Gastrocnemius medialis (tissue), 4 donors: ENCODE data around the gene BIK. TPM values are rescaled to one million over a fixed set of nuclear protein-coding genes. Genes with fewer than 3 reads are reported as not detected.

ENCODE experiments used
- ATAC-seq, 2 donors: fragments of 150-250 bp; one replicate each; pipeline ENCODE4 v1.9.1; 2016
- DNase-seq, 2 donors: peaks; one replicate each; pipeline ENCODE4 v3.0.0-alpha.2; 2019
- H3K27ac ChIP-seq, 4 donors: fragments of 200-600 bp; sonication (generic); 1 replicate in 1 of 4; 2 replicates in 3 of 4; pipeline ENCODE4 v1.5.1; 2016 to 2018; ENCODE audit warnings: mild to moderate bottlenecking in 2 of 4, moderate library complexity in 1 of 4
- H3K27me3 ChIP-seq, 3 donors: fragments of 200-600 bp; sonication (generic) in 2 of 3; 1 replicate in 1 of 3; 2 replicates in 2 of 3; pipeline versions ENCODE4 v1.5.1 to v1.6.0; 2016 to 2019; ENCODE audit warnings: mild to moderate bottlenecking in 1 of 3, moderate library complexity in 1 of 3
- H3K36me3 ChIP-seq, 2 donors: fragments of 200-600 bp; sonication (generic) in 1 of 2; one replicate each; pipeline ENCODE4 v1.5.1; 2017 to 2018
- H3K4me1 ChIP-seq, 2 donors: fragments of 200-600 bp; sonication (generic) in 1 of 2; one replicate each; pipeline ENCODE4 v1.5.1; 2016 to 2017; ENCODE audit warnings: mild to moderate bottlenecking in 2 of 2
- H3K4me3 ChIP-seq, 4 donors: fragments of 200-600 bp; sonication (generic) in 3 of 4; 1 replicate in 1 of 4; 2 replicates in 3 of 4; pipeline ENCODE4 v1.5.1; 2016 to 2019; ENCODE audit warnings: mild to moderate bottlenecking in 2 of 4
- H3K9me3 ChIP-seq, 3 donors: fragments of 200-600 bp; sonication (generic) in 2 of 3; 1 replicate in 1 of 3; 2 replicates in 2 of 3; pipeline ENCODE4 v1.5.1; 2016 to 2019
- CTCF ChIP-seq, 5 experiments: fragments of 450-650 bp in 3 of 5; fragments of 200-600 bp in 2 of 5; sonication (generic) in 2 of 5; IDR thresholded peaks in 4 of 5; conservative IDR thresholded peaks in 1 of 5; 1 replicate in 4 of 5; 2 replicates in 1 of 5; pipeline ENCODE4 v1.5.1; 2016 to 2019; ENCODE audit warnings: antibody characterized with exemption in 5 of 5, mild to moderate bottlenecking in 3 of 5, moderate library complexity in 3 of 5
- POLR2A ChIP-seq, 2 donors: fragments of 450-650 bp; IDR thresholded peaks; one replicate each; pipeline ENCODE4 v1.6.1; 2017; ENCODE audit warnings: antibody characterized with exemption in 2 of 2, mild to moderate bottlenecking in 2 of 2, moderate library complexity in 2 of 2
- in situ Hi-C, 4 donors: fragments of 200-750 bp; cut with MboI; loops; one replicate each; pipeline versions ENCODE4 v1.15.0 to v1.8.0; 2017; ENCODE audit warnings: low sequenced_read_pairs in 4 of 4
- intact Hi-C: fragments of 100-400 bp; cut with DNase I; formaldehyde crosslinking; loops from one replicate; pipeline ENCODE4 v1.15.1; 2023; ENCODE audit warnings: low total_unique reads
- total RNA-seq, 4 donors: library from RNA; depleted of rRNA; stranded (reverse); fragments of >200 nt; gene quantifications; one replicate each; pipeline versions ENCODE4 v1.1.0 to v1.2.3, GENCODE V29; 2016

BIK gene
- total RNA-seq, 4 donors from 2014 or later: not detected

GRCh38 chr22:43166132-43166930 is 55.8 kb downstream of the BIK start:
- H3K36me3 ChIP-seq: peaks cover 0 to 34% of the 10 kb centered on the region in 2 donors
- TF ChIP-seq POLR2A (IDR thresholded peaks at IDR 0.05) (no peak), CTCF (IDR thresholded peaks at IDR 0.05 in 4 of 5, conservative IDR thresholded peaks at IDR 0.05 in 1 of 5) (no peak)
- no peaks in the 10 kb centered on the region for H3K9me3 ChIP-seq
- ATAC-seq (no peak), DNase-seq (no peak)
- H3K4me3 ChIP-seq: no peak overlapping the region
- intact Hi-C loops (no loop called here), in situ Hi-C loops (no loop called here)
- no peaks in the 10 kb centered on the region for H3K4me1 ChIP-seq
- H3K27me3 ChIP-seq: no peaks in the 10 kb centered on the region
- no peak overlapping the region for H3K27ac ChIP-seq

DNA sequence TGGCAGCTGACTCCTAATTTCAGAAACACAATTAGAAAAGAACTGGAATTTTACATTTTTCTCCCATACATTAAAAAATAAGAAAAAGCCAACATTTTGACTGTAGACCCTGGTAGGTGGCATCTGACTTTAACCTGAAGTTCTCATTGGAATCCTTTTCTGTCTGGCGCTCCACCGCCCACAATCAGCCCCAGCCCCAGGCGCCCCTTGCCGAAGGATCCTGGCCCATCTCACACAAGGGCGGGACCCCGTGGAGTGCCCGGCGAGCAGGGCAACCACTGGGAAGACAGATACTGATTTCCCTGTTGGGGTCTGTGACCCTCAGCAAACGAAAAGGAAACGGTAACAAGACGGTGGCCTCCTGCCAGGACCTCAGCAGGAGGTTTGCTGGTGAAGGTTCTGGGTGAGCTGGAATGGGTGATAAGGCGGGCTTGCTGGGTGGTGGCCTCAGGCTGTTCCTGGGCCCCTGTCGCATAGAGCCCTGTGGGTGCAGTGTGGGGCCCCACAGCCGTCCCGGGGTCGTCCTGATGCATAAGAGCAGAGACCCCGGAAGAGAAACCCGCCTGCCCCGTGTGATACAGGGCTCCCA is 56.5 kb downstream of the BIK start:
- Histone ChIP-seq H3K27me3 (no peaks in the 10 kb centered on the region), H3K9me3 (no peaks in the 10 kb centered on the region), H3K27ac (no peak overlapping the region), H3K4me3 (no peak overlapping the region), H3K36me3 (peaks cover 0 to 40% of the 10 kb centered on the region in 2 donors), H3K4me1 (no peaks in the 10 kb centered on the region)
- intact Hi-C loops: no loop called here
- in situ Hi-C loops: no loop called here
- no peak for DNase-seq
- TF ChIP-seq POLR2A (IDR thresholded peaks at IDR 0.05) (no peak), CTCF (IDR thresholded peaks at IDR 0.05 in 4 of 5, conservative IDR thresholded peaks at IDR 0.05 in 1 of 5) (no peak)
- no peak for ATAC-seq

GRCh38 chr22:43168471-43169309 is 58.1 kb downstream of the BIK start:
- in situ Hi-C loops: no loop called here
- DNase-seq (no peak), ATAC-seq (no peak)
- no peak for TF ChIP-seq POLR2A (IDR thresholded peaks at IDR 0.05)
- TF ChIP-seq CTCF (IDR thresholded peaks at IDR 0.05 in 4 of 5, conservative IDR thresholded peaks at IDR 0.05 in 1 of 5): no peak
- Histone ChIP-seq H3K4me3 (no peak overlapping the region), H3K36me3 (peaks cover 0 to 46% of the 10 kb centered on the region in 2 donors), H3K27ac (no peak overlapping the region), H3K9me3 (no peaks in the 10 kb centered on the region), H3K27me3 (no peaks in the 10 kb centered on the region), H3K4me1 (no peaks in the 10 kb centered on the region)
- intact Hi-C loops: no loop called here

DNA sequence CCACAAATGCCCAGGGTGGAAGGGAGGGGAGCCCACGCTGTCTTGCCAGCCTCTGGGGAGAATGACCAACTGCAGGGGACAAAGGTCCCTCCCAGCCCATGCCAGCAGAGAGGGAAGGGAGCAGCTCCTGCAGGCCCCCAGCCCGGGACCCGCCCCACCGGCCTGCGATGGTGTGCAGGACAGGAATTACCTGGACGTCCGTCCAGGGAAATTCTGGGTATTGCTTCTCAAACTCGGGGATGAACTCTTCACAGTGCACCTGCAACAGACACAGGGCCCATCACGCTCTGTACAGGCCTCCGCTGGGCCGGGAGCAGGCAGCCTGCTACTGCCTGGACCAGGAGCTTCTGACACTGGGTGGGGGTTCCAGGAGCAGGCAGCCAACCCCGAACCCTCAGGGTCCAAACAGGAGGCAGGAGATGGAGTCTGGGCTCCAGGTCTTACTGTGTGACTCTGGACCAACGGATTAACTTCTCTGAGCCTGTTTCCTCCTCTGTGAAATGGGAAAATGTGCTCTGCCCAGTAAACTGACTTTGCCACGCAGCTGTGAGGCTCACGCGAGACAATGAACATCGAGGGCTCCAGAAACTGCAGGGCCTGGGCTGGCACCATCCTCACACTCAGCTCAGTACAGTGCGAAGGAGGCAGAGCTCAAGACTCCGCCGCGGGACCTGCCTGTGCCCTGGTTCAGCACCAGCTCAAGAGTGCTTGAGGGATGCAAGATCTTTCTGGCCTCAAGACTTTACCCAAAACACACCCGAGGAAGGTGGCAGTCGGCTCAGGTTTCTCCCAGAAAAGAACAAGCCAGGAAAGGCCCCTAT is 59.0 kb downstream of the BIK start:
- no peak for DNase-seq
- Histone ChIP-seq H3K9me3 (no peaks in the 10 kb centered on the region), H3K27me3 (no peaks in the 10 kb centered on the region), H3K27ac (no peak overlapping the region), H3K4me1 (no peaks in the 10 kb centered on the region), H3K4me3 (no peak overlapping the region), H3K36me3 (peaks cover 0 to 54% of the 10 kb centered on the region in 2 donors)
- in situ Hi-C loops (no loop called here), intact Hi-C loops (no loop called here)
- no peak for ATAC-seq
- no peak for TF ChIP-seq POLR2A (IDR thresholded peaks at IDR 0.05)
- TF ChIP-seq CTCF (IDR thresholded peaks at IDR 0.05 in 4 of 5, conservative IDR thresholded peaks at IDR 0.05 in 1 of 5): no peak
